Stomach (tissue), 9 donors: ENCODE measurements around the gene DNMT3B. TPM values are rescaled to one million over a fixed set of nuclear protein-coding genes. Genes with fewer than 3 reads are reported as not detected.

Source experiments
- DNase-seq, 2 donors: peaks; one replicate each; pipeline versions ENCODE4 v3.0.0 to v3.0.0-alpha.2; 2013 to 2019
- H3K27ac ChIP-seq, 5 donors: fragments of 200-600 bp in 4 of 5; sonication (generic) in 4 of 5; one replicate each; pipeline ENCODE4 v1.5.1; 2013 to 2019; ENCODE audit warnings: mild to moderate bottlenecking in 1 of 5, moderate library complexity in 1 of 5
- H3K27me3 ChIP-seq, 3 donors: fragments of 200-600 bp; sonication (generic); one replicate each; pipeline ENCODE4 v1.5.1; 2017 to 2019; ENCODE audit warnings: mixed run types in 1 of 3
- H3K36me3 ChIP-seq, 4 donors: fragments of 200-600 bp; sonication (generic); 1 replicate in 3 of 4; 2 replicates in 1 of 4; pipeline ENCODE4 v1.5.1; 2016 to 2019
- H3K4me1 ChIP-seq, 4 donors: fragments of 200-600 bp; sonication (generic); one replicate each; pipeline ENCODE4 v1.5.1; 2016 to 2019
- H3K4me3 ChIP-seq, 4 donors: fragments of 200-600 bp; sonication (generic) in 3 of 4; one replicate each; pipeline ENCODE4 v1.5.1; 2016 to 2019; ENCODE audit warnings: mild to moderate bottlenecking in 1 of 4
- H3K9me3 ChIP-seq, 4 donors: fragments of 200-600 bp; sonication (generic); one replicate each; pipeline ENCODE4 v1.5.1; 2016 to 2019
- CTCF ChIP-seq, 7 experiments: fragments of 450-650 bp in 4 of 7; fragments of 200-600 bp in 3 of 7; sonication (generic) in 3 of 7; IDR thresholded peaks; one replicate each; pipeline ENCODE4 v1.5.1; 2016 to 2019; ENCODE audit warnings: antibody characterized with exemption in 7 of 7, control low read depth in 2 of 7, mild to moderate bottlenecking in 1 of 7
- EP300 ChIP-seq: sonication (generic); formaldehyde crosslinking; IDR thresholded peaks from one replicate; pipeline ENCODE4 v1.6.1; 2017; ENCODE audit warnings: antibody characterized with exemption
- POLR2A ChIP-seq, 4 donors: fragments of 450-650 bp; IDR thresholded peaks; one replicate each; pipeline ENCODE4 v1.6.1; 2016; ENCODE audit warnings: antibody characterized with exemption in 4 of 4, control low read depth in 2 of 4, mild to moderate bottlenecking in 1 of 4, moderate library complexity in 1 of 4
- POLR2AphosphoS5 ChIP-seq, 3 donors: sonication (generic); formaldehyde crosslinking; IDR thresholded peaks; one replicate each; pipeline ENCODE4 v1.6.1; 2016; ENCODE audit warnings: antibody characterized with exemption in 3 of 3
- WGBS, 5 donors: extraction: QIAGEN DNeasy Blood & Tissue Kit in 3 of 5; methylation state at CpG; one replicate each; pipeline versions ENCODE4 v1.1.5 to v1.1.7; 2013 to 2018; 5-methylcytosine and 5-hydroxymethylcytosine counted together
- intact Hi-C: fragments of 100-400 bp; cut with DNase I; formaldehyde crosslinking; loops from one replicate; pipeline ENCODE4 v1.15.1; 2023; ENCODE audit warnings: low total_unique reads
- polyA plus RNA-seq, 3 donors: library from polyadenylated mRNA; stranded (reverse); fragments of 200-250 nt; gene quantifications; one replicate each; pipeline ENCODE4 v1.2.3, GENCODE V29; 2013
- total RNA-seq, 5 donors: library from RNA; depleted of rRNA; stranded (reverse); fragments of >200 nt; gene quantifications; one replicate each; pipeline versions ENCODE4 v1.1.0 to v1.2.3, GENCODE V29; 2014 to 2016
- donor health status: healthy with polysubstance abuse.
- donor health status: Bipolar disorder and iron deficiency.
- donor health status: healthy.

Gene DNMT3B
- total and polyA plus RNA-seq, 8 donors, result 0.31 to 17.0 (median 0.87) TPM; not detected in 2

GRCh38 chr20:32775336-32775991, 13.3 kb downstream of the DNMT3B start:
- WGBS, 5 donors, result 86 to 93% (median 89%) methylated on average over 6 to 10 of the region's 10 CpGs
- Histone ChIP-seq H3K36me3 (no peaks in the 10 kb centered on the region), H3K4me3 (no peak overlapping the region), H3K9me3 (no peaks in the 10 kb centered on the region), H3K27me3 (no peaks in the 10 kb centered on the region), H3K4me1 (peaks cover 8 to 16% (median 12%) of the 10 kb centered on the region in 4 donors), H3K27ac (no peak overlapping the region)
- DNase-seq, result no peak
- no peak for TF ChIP-seq EP300
- TF ChIP-seq CTCF (IDR thresholded peaks at IDR 0.05), result no peak
- no peak for TF ChIP-seq POLR2A (IDR thresholded peaks at IDR 0.05)
- no peak for TF ChIP-seq POLR2AphosphoS5 (IDR thresholded peaks at IDR 0.05)
- intact Hi-C loops, result loop anchor here (5.0 kb wide), 1 partner anchor 103 kb away; the partner anchor contains the start of gene C20orf203

- Histone ChIP-seq H3K27me3 (no peaks in the 10 kb centered on the region), H3K4me1 (peaks cover 8 to 16% (median 12%) of the 10 kb centered on the region in 4 donors), H3K4me3 (no peak overlapping the region), H3K9me3 (no peaks in the 10 kb centered on the region), H3K36me3 (peaks cover 0 to 5% (median 0%) of the 10 kb centered on the region in 4 donors), H3K27ac (no peak overlapping the region)
- 64 to 76% (median 67%) methylated on average over 7 to 8 of the region's 8 CpGs for WGBS, 5 donors
- intact Hi-C loops, result loop anchor here (5.0 kb wide), 1 partner anchor 105 kb away; the partner anchor contains the start of gene C20orf203
- TF ChIP-seq EP300, result no peak
- TF ChIP-seq POLR2A (IDR thresholded peaks at IDR 0.05), result no peak
- TF ChIP-seq CTCF (IDR thresholded peaks at IDR 0.05), result no peak
- no peak for TF ChIP-seq POLR2AphosphoS5 (IDR thresholded peaks at IDR 0.05)
- peak in 1 of 2 donors; percentile 77 for DNase-seq
These were observed 15.2 kb downstream of the DNMT3B start for GRCh38 chr20:32777177-32777956.

GRCh38 chr20:32779500-32780211, 17.5 kb downstream of the DNMT3B start:
- H3K27ac ChIP-seq, result no peak overlapping the region
- peaks cover 8 to 16% (median 12%) of the 10 kb centered on the region in 4 donors for H3K4me1 ChIP-seq
- TF ChIP-seq POLR2A (IDR thresholded peaks at IDR 0.05), result no peak
- no peak for TF ChIP-seq CTCF (IDR thresholded peaks at IDR 0.05)
- no peak for TF ChIP-seq POLR2AphosphoS5 (IDR thresholded peaks at IDR 0.05)
- TF ChIP-seq EP300, result no peak
- peaks cover 0 to 11% (median 1%) of the 10 kb centered on the region in 4 donors for H3K36me3 ChIP-seq
- no peaks in the 10 kb centered on the region for H3K9me3 ChIP-seq
- no peaks in the 10 kb centered on the region for H3K27me3 ChIP-seq
- no peak overlapping the region for H3K4me3 ChIP-seq
- DNase-seq, result no peak
- intact Hi-C loops, result loop anchor here (5.0 kb wide), 1 partner anchor 107 kb away; the partner anchor contains the start of gene C20orf203
- 82 to 92% (median 85%) methylated on average over 9 to 10 of the region's 10 CpGs for WGBS, 5 donors

- no peak overlapping the region for H3K27ac ChIP-seq
- peaks cover 8 to 16% (median 12%) of the 10 kb centered on the region in 4 donors for H3K4me1 ChIP-seq
- intact Hi-C loops, result no loop called here
- 90 to 96% (median 92%) methylated on average over 14 to 16 of the region's 16 CpGs for WGBS, 5 donors
- H3K27me3 ChIP-seq, result no peaks in the 10 kb centered on the region
- DNase-seq, result no peak
- H3K9me3 ChIP-seq, result no peaks in the 10 kb centered on the region
- H3K4me3 ChIP-seq, result no peak overlapping the region
- no peak for TF ChIP-seq POLR2A (IDR thresholded peaks at IDR 0.05)
- no peak for TF ChIP-seq CTCF (IDR thresholded peaks at IDR 0.05)
- TF ChIP-seq EP300, result no peak
- peaks cover 0 to 17% (median 6%) of the 10 kb centered on the region in 4 donors for H3K36me3 ChIP-seq
These were observed 18.1 kb downstream of the DNMT3B start for GRCh38 chr20:32780278-32780677.
